GM18507 (cell line): Measurements from ENCODE around the gene ICAM5.
A peak's percentile ranks its signal among the peaks of the same experiment; 100 is the strongest.

Source experiments
- DNase-seq: peaks from one replicate; pipeline ENCODE4 v3.0.0; 2011; ENCODE audit warnings: low read depth; ENCODE audit not compliant: insufficient read length; ENCODE audit errors: extremely low spot score
- FAIRE-seq: peaks from 2 replicates; lab custom pipeline; 2011; peaks lifted over from hg19 to GRCh38; lab: Jason Lieb, UNC

ICAM5 gene

DNA sequence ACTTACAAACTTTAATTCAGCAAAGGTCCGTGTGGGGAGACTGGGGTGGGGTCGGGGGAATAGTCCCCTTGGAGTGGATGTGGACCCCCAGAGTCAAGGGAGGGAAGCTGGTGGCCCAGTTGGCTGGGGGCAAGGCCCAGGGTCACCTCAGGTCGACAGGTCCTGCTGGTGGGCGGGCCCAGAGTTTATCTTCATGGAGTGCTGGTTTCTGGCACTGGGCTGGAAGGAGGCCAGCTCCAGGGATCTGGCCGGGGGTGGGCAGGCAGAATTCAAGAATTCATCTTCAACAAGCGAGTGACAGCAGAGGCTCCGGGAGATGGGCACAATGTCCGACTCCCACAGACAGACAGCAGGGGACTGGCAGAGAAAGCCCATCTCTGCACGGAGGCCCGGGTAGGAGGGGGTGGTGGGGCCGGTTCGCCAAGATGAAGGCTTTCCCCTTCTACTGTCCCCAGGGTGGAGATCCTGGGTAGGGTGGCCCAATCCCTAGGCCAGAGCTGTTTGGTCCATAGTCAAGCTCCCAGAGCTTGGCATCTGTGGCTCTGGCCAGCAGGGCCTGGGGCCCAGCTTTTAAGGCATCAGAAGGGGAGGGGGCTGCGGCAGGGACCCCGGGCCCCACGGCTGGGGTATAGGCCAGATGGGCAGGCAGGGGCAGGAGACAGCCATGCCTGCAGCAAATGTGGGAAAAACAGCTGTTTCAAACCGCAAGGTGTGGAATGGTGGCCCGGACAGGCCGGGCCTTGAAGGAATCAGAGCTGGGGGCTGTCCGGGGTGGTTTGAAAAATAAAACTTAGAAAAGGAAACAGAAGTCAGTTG is 26.7 kb downstream of the ICAM5 start:
- FAIRE-seq, result no peak

DNA sequence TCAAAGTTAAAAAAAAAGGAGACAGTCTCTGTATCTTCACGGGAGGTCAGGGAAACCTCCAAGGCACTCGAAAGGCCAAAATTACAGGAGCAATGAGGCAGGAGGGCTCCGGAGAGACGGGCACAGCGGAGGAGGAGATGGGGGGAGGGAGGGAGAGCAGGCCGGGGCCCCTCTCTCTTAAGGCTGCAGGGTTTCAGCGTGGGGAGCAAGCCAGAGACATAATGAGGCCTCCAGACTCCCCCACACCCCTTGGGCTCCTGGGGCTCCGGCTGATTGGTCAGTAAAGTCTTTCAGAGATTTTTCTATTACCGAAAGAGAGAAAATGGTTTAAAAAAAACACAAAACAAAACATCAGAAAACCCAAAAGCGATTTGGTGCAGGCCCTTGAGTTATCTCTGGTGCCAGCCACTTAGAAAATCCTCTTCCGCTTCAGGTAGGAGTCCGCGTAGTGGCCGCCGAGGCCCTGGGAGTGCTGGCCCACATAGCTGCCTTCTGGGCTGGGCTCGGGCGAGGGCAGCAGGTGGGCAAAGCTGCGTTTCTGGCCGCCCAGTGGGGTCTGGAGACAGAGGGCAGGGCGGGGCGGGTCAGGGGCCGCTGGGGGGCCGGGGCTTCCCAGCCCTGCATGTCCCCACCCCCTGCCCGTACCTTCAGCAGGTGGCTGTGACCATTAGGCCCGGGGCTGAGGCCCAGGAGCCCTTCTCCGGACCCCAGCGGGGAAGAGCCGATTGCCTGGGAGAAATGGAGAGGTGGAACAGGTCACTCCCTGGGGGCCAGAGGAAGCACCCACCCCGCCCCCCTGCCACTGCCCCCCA is 27.5 kb downstream of the ICAM5 start:
- DNase-seq, result no peak
- FAIRE-seq, result no peak

More for the DNA sequence above, 26.7 kb downstream of the ICAM5 start:
- no peak for DNase-seq

DNA sequence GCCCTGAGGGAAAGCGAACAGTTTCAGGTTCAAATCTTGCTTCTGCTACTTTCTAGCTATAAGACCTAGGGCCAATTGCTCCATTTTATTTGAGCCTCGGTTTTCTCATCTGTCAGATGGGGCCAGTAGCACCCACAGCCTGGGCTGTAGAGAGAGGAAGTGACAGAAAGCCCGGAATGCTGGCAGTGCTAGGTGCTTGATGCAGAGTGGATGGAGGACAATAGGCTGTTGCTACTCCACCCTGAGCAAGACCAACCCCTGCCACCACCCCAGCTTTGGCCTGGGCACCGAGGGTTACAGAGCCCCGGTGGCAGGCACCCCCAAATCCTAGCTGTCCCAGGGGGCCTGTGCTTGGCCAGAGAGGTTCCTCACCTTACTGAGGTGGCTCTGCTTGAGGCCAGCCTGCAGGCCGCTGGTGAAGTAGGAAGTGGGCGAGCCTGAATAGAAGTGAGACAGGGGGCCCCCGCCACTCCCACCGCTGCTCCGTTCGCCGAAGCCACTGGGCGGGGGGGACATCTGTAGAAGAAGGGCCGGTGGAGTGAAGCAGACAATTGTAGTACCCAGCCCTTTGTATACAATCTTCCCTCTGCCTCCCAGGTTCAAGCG is 28.2 kb downstream of the ICAM5 start:
- FAIRE-seq (no peak), DNase-seq (no peak)

DNA sequence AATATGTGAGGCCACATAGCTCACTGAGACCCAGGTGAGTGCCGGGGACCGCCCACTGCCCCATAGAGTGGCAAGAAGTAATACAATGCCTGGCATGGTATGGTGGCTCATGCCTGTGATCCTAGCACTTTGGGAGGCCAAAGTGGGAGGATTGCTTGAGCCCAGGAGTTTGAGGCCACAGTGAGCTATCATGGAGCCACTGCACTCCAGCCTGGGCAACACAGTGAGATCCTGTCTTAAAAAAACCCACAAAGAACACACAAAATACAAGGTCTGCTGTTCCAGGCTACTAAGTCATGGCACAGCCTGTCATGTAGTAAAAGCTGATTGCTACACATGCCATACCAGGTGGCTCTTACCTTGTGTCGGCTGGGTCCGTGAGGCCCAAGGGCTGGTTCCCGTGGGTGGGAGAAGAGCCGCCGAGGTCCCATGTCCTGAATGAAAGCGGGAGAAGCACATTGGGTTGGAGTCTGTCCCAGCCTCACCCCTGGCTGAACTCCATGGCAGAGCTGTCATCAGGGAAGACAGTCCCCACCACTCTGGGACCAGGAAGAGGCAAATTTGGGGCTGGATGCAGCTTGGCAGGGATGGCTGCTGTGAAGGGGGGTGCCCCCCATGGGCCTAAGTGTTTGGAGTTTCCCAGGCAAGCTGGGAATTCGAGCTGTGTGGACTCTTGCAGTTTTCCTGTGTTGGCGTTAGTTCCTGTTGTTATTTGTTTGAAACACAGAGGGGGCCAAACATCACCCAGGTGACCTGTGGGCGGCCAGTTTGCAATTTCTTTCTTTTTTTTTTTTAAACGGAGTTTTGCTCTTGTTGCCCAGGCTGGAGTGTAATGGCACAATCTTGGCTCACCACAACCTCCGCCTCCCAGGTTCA is 29.3 kb downstream of the ICAM5 start:
- DNase-seq, result no peak
- FAIRE-seq, result no peak

DNA sequence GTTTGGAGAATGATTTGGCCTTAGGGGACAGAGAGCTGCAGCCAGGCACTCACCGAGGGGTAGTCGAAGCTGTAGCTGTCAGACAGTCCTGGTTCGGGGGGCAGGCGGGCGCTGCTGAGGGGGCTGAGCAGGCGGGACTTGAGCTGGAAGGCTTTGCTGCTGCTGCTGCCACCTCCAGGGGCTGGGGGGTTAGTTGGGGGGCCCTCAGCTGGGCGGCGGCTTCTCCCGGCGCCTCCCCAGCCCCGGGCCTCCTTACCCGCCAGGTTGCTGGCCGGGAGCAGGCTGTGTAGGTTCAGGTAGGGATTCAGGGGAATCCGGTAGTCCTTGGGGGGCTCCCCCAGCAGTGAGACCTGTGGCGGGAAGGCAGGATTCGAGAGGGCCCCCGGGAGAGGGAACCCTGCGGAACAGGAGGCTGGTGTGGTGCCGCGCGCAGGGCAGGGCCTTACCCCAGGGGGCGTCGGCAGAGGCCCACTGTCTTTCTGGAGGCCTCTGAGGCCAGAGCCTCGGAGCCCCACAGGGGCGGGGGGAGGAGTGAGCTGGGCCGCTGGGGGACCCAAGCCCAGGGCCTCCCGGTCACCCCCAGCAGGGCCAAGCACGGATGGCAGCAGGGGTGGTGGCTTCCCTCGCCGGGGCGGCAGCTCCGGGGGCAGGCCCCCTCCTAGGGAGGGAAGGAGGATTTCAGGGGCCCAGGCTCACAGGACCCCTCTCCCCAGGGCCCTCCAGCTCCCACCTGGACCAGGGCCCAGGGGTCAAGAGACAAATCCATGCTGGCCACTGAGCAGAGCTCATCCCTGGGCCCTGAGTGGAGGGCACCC is 31.1 kb downstream of the ICAM5 start:
- FAIRE-seq, result no peak
- DNase-seq, result no peak

DNA sequence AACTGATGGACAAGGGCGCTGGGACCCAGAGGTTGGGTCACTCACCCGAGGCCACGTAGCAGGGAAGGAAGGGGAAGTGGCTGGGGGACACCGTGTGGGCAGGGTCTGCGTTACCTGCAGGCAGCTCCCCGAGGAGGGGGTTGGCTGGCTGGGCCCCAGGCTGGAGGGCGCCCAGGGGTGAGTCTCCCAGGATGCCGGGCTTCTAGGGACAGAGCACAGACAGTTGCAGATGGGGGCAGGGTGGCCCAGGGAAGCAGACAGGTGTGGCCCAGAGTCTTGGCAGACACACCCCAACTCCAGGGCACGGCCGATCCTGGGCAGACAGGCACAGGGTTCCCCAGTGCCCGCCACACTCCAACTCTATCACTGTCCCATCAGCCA is 31.7 kb downstream of the ICAM5 start:
- DNase-seq, result no peak
- FAIRE-seq, result no peak

DNA sequence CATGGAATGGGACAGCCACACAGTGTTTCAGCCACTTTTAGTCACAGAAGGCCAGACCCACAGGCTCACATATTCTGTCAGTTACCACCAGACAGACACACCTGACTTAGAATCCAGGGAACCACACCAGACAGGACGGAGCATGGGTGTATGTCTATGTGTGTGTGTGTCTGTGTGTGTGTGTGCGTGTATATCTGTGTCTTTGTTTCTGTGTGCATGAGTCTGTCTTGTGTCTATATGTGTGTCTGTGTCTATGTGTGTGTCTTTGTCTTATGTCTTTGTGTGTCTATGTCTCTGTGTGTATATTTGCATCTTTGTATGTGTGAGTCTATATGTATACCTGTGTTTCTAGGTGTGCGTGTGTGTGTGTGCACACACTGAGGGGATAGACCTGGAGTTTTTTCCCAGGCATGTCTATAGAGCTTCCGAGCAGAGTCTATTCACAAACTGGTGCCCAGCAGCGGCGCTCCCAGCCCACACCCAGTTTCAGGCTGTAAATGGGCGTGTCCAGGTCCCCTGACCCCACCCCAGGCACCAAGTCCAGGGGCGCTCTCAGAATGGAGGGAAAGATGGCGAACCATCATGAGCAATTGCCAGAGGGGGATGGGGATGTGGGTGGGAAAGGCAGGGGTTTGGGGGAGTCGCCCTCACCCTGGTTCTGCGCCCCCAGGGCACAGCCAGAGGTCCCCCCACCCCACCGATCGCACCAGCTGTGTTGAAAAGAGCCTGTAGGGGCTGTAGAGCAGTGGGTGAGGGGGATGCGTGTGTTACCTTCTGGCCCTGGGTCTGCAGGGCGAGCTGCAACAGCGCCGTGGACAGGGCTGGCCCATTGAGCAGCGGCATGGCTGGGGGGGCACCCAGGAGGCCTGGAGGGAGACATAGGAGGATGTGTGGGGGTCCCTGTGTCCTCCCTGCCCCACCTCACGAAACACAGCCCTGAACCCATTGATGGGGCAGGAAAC is 32.4 kb downstream of the ICAM5 start:
- DNase-seq (no peak), FAIRE-seq (no peak)

DNA sequence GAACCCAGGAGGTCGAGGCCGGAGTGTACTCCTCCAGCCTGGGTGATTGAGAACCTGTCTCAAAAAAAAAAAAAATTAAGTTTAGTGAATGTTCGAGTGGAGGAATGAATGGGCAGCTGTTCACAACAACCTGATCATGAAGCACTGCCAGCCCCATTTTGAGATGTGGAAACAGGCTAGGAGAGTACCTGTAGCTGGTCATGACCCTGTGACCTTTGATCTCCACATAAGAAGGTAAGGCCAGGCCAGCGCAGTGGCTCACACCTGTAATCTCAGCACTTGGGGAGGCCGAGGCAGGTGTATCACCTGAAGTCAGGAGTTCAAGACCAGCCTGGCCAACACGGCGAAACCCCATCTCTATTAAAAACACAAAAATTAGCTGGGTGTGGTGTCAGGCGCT is 36.0 kb downstream of the ICAM5 start:
- FAIRE-seq (no peak), DNase-seq (no peak)

DNA sequence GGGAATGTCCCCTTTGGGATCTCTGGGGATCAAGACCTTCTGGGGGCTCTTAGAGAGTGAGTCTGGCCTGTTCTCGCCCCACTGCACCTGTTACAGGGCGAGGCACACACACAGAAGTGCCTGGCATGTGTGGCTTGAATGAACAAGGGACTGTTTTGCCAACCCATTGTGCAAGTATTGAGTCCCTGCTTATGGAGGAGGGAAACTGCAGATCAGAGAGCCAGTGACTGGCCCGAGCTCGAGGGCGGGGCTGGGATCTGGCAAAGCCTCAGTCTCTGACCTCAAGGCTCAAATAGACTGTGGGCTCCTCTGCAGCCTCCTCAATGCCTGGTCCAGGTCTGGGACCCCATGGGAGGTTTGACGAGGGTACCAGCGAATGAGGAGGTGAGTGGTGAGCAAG is 38.0 kb downstream of the ICAM5 start:
- no peak for FAIRE-seq
- DNase-seq, result no peak

DNA sequence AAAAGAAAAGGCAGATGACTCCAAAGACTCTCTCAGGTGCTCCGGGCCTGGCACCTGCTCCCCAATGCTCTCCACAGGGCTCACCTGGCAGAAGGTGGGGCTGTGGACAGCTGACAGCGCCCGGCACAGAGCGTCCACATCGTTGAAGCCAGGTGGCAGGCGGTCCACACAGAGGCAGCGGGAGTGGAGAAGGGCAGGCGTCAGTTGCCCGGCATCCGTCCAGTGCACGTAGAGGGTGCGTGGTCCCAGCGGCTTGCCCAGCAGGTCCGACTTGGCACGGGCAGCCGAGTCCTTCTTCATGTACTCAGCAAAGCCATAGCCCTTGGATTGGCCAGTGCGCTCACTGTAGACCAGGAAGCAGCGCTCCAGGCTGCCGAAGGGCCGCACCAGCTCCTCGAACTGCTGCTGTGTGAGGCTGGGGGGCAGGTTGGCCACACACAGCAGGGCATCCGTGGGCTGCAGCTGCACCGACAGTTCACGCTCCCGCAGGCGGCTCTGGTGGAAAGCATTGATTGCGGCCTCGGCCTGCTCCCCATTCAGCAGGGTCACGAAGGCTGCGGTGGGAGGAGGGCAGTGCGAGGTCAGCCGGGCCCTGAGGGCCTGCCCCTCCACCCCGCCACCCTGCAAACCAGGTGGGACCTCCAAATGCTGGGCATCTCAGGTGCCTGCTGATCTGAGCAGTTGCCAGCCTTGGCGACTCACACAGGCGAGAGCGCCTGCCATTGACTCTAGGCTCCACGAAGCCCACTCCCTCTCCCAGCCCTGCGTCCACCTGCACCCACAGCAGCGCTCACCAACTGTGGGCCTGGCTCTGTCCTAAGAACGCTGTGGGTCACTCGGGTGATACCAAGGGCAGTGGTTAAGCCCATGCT is 39.0 kb downstream of the ICAM5 start:
- no peak for FAIRE-seq
- DNase-seq, result no peak

DNA sequence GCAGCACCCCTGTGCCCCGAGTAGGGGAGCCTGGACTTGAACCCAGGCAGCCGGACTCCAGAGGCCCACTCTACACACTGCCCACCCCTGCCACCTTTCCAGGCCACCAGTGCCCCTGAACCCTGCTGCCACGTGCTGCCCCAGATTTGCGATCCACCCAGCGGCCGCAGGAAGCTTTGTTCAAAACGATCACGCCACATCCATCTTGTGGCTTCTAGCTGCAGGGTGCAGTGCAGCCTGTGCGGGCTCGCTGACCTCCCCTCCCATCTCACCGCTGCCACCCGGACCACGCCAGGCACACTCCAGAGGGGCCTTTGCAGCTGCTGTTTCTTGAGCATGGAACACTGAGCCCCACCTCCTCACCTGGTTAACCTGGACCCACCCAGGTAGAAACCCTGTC is 39.8 kb downstream of the ICAM5 start:
- DNase-seq, result no peak
- FAIRE-seq, result no peak

DNA sequence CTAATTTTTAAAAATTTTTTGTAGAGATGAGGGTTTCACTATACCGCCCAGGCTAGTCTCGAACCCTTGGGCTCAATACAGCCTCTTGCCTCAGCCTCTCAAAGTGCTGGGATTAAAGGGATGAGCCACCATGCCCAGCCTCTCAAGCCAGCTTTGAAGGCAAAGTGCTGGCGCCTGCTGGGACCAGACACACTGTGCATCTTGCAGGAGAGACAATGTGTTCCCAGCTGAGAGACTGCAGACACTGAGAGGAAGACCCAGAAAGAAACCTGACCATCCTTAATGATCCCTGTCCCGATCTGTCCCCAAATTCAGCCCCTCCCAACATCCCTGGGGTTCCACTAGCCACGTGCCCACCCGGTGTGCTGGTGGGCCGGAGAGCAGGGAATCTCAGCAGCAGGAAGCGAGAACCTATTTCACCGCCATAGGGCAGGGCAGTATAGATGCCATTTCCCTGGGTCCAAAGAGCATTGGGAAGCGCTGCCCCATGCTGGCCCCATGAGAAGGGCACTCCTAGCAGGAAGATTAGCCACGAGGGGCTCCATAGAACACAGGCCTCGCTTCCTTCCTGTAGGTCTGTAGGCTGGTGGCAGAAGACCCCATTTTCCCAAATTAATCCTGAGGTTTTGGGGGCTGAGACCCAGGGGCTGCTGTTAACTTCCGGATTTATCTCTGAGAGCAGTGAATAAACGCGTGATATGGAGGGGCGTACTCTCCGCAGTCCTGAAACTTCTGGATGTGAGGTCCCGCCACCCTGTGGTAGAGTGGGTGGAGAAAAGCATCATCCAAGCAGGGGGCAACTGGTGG is 42.6 kb downstream of the ICAM5 start:
- FAIRE-seq (no peak), DNase-seq (no peak)

DNA sequence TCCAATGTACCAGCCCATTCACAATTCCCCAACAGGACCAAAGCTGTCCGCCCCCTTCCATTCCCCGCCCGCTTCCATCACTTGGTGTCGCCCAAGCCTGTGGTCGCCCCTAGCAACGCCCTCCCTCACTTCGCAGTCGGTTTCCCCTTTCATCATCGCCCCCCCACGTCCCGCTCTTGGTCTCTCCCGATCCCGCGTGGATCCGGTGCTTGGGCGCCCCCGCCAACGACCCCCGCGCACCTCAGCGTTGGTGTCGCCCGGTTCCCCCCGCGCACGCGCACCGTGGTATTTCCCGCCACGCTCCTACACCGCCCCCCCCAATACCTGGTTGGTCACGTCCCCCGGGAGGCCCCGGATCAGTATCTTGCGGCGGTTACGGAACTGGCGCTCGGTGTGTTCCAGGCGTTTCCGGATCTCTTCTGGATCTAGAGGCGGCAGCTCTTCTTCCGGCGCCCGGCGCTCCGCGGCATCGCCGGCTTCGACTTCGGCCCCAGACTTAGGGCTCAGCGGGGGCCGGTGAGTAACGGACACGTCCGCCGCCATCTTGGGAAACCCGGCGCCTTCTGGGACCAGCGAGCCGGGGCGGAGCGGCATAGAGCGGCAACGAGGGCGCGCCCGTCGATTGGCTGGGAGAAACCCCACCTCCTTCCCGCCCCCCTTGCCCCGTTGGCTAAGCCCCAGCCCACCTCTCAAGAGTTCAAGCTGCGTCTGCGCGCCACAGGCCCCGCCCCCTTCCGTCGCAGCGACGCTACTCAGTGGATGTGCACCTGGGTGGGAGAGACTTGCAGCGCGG is 43.4 kb downstream of the ICAM5 start, which contains the start of gene RAVER1:
Gene RAVER1 (minus strand): TSS at position 565 of the 793 bp plus-strand sequence. CDS start 22 bp downstream, at position 543.
- FAIRE-seq (peak; percentile 94), DNase-seq (peak; percentile 99)

DNA sequence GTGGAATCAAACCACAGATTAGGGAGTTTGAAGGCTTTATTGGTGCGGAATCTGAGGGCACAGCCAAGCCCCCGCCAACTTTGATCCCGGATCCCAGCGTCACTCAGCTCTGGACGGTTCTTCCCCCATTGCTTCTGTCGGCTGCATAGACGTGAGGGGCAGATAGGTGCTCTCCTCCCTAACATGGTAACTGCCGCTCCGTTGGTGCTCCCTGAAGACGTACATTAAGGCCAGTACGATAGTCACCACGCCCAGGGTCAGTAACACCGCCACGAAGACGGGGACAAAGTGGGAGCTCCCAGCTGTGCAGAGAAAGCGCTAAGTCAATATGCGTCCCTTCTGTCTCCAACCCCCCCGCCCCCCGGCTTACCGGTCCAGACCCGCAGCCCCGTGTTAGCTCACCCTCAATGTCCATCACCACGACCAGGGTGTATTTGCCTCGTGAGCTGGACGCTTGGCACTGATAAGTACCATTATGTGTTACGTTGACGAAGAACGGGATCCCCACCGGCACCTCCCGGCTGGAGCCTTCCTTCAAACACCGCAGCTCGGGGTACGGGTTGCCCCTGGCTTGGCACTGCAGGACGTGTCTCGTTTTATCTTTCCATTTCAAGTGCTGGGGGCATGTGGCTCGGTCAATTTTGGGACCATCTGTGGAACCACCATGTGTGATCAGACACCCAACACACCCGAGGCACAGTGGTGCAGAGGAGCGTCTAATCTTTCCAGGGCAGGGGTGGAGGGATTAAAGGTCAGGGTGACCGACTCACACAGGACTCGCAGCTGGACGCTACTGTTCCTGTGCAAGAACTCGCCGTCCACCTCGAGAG is 44.2 kb downstream of the ICAM5 start:
- DNase-seq, result no peak
- FAIRE-seq, result no peak
